CD4-positive, alpha-beta T cell treated with Interleukin-12 subunit alpha and Interleukin-12 subunit beta, for 1 hour (primary cell): ENCODE data around the gene HAND2.

Source experiments
- DNase-seq: peaks from one replicate; pipeline ENCODE4 v3.0.0-alpha.2; 2020

Gene HAND2

DNA sequence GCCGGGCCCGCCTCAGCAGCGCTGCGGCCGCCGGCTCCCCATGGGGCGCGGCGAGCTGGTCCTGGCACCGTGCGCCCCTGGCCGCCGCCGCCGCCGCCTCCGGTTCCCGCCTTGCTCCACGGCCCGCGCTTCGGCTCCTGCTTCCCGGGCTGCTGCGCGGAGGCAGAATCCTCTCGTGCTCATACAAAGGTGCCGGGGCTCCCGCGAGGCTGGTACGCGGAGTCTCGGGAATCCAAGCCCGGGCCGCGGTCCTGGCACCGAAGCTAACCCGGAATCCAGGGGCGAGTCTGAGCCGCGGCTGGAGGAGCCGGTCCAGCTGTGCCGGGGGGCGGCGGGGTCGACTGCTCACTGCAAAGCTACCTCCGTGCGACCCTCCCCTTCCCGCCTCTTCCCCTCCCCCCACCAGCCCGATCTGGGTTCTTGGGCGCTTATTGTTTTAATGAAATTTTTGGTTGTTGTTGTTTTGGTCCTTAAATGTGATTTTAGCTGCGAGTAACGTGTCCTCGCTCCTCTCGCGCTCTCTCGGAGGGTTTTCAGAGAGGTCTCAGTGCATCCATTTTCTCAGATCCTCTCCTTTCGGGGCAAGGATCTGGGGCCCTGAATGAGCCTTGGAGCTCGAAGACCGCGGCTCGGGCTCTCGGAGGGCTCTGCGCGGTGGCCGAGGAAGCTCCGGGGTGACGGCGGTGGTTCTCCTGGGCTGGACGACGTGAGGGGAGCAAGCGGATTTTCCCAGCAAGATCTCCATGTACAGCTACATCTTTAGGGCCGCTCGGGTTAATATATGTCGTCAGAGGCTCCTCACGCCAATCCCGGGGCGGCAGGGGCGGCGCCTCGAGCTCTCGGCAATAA is at the start of gene HAND2:
Gene HAND2 (minus strand): TSS at position 753 of the 849 bp plus-strand sequence. CDS start 940 bp downstream, outside the sequence.
- no peak for DNase-seq

DNA sequence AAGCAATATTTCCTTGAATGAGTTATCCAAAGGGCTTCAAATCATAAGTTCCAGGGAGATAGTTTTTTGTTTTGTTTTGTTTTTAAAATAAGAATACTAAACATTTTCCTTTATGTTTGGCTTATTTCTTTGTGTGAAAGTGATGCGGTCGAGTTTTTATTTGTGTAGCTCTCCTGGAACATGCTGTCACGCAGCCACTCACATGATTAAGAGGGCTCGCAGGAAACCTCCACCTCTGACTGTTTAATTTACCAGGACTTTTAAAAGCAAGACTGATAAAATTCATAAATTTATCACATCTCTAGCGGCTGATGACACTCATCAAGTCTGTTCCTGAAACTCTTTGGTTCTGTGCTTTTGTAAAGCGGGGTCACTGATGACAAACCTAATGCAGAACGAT is 48.9 kb upstream of the HAND2 start:
- DNase-seq = no peak

DNA sequence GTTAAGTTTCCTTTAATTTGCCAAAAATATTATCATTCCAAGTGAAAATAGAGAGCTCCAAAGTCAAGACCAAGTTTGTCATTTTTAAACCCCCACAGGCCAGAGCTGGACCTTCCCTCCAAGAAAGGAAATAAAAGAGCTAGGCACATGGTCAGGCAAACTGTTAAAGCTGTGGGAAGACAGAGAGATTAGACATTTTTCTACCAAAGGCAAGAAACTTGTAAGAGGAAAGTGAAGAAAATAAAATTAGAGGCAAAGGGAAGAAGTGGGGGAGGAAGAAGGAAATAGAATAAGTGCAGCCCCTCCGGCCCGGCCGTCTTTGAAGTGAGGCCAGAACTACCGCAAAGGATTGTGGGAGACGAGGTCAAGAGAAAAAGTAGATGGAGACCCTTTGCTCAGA is 47.9 kb upstream of the HAND2 start:
- DNase-seq = no peak

DNA sequence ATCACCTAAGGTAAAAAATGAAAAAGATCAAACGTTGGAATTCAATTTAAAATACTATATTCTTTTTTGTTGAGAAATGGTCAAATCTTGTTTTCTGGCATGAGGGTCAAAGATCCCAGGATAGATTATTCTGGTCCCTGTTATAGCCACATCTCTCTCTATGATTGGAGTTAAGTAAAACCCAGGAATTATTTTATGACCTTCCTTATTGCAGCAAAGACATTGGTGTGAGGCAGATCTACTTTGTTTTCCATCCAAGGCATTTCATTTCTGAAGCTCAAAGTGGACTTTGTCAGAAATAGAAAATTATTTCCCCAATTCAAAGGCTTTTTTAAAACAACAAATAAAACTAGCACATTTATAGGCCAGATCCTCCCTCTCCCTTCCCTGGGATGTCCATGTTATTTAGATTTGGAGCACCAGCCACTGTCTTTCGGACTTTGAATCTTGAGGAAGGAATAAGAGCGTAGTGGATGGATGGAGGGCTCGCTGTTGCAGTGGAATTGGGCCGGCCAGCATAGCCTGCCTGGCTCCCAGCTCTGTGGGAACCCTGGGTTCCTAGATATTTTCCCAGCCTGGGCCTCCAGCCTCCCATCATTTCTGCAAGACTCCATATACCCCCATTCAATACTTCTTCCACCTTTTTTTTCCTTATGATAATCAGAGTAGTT is 45.6 kb upstream of the HAND2 start:
- DNase-seq = no peak

DNA sequence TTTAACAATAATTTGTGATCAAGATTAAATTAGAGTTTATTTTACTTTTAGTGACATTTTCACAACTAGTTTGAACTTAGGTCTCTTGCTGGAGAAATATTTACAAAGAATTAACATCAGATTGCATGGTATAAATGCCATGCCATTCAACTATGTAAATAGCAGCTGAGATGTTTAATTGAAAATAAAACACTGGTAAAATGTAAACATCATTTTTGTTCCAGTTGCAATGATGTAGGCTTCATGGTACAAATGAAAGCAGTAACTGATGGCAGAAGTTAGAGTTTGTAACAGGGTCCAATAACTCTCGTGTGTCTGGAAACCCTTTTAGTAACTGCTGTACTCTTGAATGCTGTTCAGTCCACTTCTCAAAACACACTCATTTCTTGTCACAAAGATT is 43.7 kb upstream of the HAND2 start:
- no peak for DNase-seq

DNA sequence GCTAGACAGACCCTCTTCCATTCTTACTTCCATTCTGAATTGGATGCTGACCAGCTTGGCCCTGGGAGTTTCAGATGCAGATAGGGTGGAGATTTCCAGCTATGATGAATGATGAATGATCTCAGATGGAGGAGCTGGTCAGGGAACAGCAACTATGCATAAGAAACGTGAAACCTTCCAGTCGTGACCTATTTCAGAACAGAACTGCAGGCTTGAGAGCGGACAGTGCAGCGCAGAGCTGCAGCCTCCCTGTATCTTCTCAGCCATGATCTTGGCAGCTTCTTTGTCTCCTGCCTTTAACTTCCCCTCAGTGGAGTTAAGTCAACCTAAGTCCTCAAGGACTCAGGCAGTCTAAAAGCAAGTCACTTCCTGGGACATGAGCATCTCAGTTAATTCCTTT is 43.3 kb upstream of the HAND2 start:
- no peak for DNase-seq

DNA sequence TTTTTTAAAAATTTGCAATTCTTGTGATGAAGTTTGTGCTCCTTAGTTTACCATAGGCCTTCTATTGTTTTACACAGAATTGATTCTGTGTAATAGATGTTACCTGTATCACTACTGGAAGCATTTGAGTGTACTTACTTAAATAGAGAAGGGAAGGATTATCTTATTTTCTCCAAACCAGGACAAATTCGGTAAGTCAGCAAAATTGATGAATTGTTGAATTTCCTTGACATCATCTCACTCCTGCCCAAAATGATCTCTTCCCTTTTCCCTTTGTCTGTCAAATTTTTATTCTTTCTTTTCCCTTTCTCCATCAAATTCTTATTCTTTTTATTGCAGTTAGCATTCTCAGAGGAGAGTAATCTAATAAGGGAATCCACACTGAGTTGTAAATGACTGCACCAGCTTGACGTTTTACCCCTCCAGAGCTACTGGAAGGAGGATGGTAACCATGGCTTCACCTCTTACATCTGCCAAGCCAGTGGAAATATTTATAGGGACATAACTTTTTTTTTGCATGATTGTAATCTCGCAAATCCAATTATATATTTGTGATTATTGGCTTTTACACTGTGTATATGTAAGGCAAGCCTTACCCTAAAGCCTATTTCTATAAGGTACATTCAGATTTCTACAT is 42.6 kb upstream of the HAND2 start:
- DNase-seq = no peak

DNA sequence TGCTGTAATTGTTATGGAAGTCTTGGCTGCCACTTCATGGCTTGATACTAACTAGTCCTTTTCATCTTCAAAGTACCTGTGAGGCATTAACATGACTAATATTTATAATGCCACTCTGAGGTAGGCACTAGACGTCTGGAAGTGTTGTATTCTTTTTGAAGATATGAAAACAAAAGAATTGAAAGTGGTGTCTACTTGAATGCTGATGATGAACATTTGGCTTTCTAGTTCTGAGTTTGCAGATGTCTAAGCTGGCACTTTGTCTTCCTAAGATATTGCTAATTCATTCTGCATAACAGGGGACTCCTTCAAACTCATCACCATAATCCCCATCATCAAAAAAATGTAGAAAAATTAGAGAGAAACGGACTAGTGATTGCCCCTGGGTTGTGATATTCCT is 41.6 kb upstream of the HAND2 start:
- no peak for DNase-seq

DNA sequence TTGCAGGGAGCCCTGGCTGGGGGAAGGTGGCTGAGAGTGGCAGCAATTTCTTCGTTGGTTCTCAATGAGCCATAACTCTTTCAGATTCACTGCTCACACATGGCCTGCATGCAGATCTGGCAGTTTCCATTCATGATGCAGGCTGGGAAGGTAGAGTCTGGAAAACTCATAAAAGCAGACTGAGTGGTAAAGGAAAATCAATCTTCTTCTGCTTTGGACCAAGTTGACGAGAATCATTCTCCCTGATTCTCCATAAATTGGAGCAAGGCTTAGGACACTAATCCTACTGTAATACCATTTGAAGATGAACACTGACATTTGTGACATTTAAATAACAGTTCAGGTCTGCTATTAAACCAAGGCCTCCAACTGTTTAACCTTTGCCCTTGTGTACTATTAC is 35.3 kb upstream of the HAND2 start:
- no peak for DNase-seq

DNA sequence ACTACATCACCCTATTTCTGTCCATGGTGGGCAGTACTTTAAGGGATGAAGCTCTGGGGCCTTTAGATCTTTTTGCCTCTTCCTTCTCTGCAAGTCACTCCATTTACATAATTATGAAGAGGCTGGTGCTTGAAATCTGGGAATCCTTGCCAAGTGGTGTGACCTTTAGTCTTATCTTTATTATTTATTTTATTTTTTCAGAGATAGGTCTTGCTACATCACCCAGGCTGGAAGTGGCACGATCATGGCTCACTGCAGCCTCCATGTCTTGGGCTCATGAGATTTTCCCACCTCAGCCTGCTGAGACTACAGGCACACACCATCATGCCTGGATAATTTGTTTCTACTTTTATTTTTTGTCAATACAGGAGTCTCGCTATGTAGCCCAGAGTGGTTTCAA is 34.4 kb upstream of the HAND2 start:
- DNase-seq = no peak

DNA sequence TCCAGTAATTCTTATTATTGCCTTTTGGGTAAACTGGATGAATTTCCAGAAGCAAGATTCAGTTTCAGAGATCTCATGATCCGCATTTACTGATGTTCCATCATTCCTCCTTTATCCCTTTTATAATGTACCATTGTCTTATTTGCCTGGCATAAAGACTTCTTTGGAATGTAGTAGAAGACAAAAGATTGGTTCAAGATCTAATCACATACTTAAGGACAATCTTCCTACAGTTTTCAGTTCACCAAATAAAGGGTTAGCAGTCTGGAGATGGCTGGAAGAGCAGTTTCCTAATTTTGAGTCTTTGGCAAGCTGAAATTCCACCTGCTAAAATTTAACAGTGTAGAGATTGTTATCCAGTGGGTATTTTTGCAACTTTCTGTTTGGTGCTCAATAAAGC is 30.9 kb upstream of the HAND2 start:
- no peak for DNase-seq

DNA sequence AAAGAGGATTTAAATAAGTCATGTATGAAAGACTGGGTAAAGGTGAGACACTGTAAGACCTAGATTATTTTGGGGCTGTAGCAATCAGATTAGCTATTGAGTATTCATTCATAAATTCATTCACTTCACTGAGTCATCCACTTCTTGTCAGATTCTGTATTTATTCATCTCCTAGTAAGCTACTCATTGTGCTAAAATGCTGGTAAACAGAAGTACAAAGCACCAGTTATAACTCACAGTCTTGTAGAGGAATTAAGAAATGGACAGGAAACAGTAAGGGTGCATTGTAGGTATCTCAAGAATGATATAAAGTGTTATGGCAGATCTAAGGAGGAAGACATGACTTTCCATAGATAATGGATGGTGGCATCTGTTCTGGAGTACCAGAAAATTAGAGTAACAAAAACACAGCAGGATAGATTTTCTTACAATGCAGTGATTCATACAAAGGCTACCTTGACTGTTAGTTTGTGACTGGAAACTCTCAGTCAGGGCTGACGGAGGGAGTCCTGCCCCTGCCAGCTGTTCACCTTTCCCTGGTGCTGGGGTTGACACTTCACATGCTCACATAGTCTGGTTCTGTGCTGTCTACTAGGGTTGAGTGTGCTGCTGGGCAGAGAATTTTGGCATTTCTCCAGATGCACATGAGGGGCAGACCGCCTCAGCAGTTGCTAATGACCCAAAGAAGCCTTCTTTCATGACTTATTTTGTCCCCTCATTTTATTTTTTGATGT is 26.5 kb upstream of the HAND2 start:
- DNase-seq = no peak

DNA sequence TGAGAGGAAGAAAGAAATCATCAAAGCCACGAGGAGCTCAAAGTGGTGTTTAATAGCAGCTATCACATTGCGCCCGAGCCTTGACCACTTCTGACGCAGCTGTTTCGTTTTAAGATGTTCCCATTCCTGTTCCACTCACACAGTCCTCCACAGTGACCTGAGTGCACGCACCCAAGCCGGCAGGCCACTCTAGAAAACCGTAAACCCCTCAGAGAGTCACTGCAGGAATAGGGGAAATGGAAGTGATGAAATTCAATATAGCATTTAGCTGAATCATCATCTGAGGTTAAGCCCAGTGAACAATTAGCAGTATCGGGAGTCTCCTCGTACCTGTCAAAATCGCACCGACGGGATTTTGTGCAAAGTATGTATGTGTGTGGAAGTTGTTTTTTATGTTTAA is 17.9 kb upstream of the HAND2 start:
- DNase-seq = no peak

DNA sequence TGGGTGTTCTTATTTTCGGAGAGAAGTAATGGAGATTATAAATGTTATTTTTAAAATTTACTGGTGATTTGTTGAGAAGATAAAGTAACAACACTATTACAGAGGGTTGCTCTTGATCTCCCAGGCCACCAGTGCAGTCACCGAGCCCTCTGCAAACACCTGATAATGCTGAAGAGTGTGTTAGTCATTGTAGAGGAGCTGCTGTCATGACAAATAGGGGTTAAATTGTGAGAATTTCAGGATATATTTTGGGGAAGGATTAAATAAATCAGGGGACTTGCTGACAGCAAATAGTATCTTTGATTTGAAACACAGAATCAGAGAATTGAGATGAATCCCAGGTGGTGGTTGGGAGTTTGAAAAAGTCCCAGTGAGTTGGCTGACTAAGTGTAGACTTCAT is 16.7 kb upstream of the HAND2 start:
- no peak for DNase-seq

DNA sequence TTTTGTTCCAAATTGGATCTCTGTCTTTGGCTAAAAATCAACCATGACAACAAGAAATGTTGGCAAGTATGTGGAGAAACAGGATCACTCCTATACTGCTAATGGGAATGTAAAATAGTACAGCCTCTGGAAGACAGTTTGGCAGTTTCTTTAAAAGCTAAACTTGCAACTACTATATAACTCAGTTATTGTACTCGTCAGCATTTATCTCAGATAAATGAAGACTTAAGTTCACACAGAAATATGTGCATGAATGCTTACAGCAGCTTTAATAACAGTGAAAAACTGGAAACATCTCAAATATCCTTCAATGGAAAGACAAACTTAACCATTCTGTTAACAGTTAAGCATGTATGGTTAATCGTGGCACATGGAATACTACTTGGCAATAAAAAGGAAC is 15.4 kb upstream of the HAND2 start:
- no peak for DNase-seq

DNA sequence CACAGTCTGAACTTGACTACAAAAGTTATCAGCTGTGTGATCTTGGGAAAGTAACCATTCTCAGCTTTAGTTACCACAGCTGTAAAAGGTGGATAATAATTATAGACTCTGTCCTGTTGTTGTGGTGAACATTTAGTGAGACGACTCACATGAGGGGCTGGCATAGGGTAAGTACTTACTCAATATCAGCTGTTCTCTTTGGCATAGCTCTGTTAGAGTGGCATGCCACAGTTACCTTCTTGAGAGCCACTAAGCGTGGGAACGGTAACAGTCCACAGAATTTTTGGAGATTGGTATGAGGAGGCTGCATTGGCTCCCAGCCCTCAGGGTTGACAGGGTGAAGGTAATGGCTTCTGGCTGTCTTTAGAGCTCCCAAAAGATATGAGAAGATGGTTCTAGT is 13.2 kb upstream of the HAND2 start:
- no peak for DNase-seq

DNA sequence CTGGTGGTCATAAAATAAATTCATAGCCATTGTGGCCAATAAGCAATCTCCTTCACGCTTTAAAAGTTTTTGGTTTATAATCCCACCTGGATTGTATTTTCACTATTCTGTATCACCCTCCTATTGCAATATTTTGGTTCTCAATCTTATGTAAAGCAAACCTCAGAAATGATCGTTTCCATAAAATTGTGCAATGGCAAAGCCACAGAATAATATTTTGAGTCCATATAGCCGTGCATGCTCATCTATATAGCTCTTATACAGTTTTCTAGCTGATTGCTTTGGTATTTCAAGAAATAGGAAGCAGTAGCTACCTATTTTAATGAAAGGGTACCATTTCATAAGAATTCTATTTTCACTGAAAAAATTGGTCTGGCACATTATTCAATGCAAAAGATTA is 10.0 kb upstream of the HAND2 start:
- no peak for DNase-seq

DNA sequence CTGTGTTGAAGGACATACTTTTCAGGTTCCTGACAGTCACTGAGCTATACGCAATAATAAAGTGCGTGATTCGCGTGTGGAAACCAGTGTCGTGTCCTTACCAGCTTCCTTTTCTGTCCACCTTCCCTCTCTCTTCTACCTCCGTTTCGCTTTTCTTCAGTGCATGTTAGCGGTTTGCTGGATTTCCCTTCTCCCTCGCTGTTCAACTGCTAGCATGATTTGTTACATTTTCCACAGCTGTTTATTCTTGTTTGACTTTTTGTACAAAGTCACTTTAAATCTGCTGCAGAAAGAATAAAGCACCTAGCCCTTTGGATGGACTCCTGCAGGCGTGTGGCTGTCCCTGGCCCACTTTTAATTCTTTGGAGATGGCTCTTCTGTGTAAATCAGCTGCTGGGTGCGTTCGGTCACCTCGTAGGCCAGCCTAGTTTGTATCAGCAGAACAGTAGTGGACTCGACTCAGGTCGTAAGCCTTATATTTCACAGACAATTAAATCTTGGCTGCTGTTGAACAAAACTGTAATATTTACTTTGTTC is 8.9 kb upstream of the HAND2 start:
- no peak for DNase-seq

DNA sequence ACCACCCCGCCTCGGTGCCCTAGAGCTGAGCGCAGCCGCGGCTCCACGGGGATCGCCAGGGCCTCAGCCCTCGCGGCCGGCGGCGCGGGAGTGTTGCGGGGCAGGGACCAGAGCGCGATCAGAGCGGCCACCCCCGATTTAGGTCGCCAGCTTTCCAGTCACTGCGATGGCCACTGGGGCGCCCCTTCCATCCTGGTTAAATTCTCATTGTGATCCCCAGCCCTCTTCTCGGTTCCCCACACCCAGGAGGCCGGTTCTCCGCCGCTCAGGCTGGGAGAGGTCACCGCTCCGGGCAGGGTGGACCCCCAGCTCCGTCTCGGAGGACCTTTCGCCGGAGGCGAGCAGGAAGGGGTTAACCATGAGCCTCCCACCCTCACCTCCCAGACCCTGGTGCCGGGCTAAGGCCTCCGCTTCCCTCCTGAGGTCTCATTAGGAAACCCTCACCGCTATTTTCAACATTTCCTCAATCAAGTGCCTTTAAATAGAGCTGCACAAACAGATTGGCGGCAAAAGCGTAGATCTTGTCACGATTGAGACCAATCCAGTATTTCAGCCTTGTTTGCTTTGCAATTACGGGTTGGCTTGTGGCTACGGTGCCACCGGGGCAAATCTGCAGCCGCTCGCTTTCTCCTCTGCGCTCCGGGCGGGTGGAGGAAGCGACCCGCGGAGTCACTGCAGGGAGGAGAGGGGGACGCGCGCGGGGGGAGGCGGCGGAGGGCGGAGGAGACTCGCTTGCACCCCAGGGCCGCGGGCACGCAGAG is 8.3 kb upstream of the HAND2 start:
- no peak for DNase-seq

DNA sequence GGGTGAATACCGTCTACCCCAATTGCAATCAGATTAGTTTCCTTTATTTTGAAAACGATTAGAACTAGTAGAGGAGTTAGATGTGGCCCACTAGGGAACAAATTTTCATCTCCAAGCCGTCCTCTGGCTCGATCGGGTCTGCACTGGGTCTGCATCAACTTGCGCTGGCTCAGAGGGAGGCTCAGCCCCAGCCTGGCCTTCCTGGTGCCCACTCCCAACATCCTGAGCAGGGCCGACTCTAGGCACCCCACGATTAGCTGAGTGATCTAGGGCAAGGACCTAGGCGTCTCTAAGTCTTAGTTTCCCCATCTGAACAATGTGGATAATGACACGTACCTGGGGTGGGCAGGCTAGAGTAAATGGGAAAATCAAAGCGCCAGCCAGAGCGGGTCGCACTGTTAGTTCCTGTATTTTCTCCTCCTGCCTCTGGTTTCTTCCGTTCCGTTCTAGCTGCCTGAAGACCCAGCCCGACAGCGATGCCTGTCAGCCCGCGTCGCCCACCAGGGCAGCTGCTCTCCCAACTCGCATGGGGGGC is 7.7 kb upstream of the HAND2 start:
- DNase-seq = no peak

DNA sequence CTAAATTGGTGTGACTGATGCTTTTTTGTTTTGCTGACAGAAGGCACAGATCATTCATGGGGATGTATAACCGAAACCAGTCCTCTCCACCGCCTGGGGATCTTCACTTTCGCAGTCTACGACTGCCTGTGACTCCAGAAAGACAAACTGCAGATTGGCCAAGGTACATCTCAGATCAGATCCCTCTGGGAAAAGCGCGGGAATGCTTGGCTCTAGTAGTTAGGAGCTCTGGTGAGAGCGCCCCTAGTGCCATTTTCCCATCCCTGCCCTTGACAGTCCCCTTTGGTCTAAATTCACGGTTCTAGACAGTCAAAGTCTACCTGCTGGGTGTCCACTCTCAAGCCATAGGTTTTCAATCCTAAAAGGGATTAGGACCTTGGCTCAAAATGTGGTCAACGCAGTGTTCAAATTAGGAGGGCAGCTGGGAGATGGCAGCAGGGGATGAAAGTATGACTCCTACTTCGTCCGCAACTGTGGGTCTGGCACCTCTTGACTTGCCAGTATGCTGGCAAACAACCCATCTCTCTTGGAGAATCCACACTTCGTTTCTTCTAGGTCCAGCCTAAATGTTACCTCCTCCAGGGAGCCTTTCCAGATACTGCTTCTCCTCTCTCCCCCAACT is 6.9 kb upstream of the HAND2 start:
- no peak for DNase-seq

DNA sequence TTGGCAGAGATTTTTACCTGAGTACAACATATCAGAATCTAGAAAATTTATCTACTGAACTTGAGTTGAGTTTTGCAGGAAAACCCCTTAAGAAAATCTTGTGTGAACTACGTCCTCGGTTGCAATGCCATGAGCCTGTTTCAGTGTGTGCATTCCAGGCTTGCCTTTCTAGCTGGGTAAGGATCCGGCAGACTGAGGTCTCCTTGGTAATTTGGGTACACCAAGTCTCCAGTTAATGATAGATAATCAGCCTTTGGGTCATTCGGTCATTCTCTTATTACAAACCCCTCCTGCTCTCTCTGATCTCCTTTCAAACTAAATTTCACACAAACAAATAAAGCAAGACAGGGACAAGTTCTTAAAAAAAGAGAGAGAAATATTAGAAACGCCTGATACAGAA is 5.9 kb upstream of the HAND2 start:
- no peak for DNase-seq
